Measurements from ENCODE around the gene IRS1. TPM values are rescaled to one million over a fixed set of nuclear protein-coding genes. Genes with fewer than 3 reads are reported as not detected.

IRS1 gene
- polyA plus RNA-seq, 1 donor (not counting 4 experiments of a cell fraction or from before 2014, with no cell fraction given), result 11.2 TPM

DNA sequence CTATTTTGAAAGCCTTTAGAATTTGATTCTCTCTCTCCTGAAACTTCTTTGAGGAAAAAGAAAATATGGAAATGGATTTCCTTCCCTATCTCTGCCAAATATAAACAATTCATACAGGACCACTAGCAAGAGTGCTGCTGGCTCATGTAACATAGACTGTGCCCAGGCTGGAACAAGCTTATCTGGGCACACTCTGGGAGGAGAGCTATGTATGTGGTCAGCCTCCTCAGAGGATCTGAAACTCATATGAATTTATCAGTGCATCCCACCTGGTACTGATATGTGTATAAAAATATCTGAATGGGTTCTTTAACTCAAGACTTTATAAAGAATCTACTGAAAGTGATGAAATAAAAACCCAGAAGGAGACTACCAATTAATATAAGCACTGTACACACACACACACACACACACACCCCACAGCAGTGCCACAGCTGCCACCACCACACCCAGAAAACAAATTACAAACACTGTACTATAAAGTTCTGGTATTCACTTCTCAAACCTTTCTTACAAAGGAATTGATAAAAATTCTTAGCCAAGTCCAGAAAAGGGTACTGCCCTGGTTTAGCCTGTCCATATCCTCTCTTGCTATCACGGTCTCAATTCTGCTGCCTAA is 115.6 kb downstream of the IRS1 start:
- no peaks in the 10 kb centered on the region for H3K9me1 ChIP-seq (ENCODE audit: control insufficient read depth, extremely low read depth, insufficient read depth, low read length)
- H3K36me3 ChIP-seq (ENCODE audit: control insufficient read depth in 2 of 2, extremely low read depth in 1 of 2, insufficient read depth in 2 of 2, low read length in 2 of 2), result no peaks in the 10 kb centered on the region
- no peaks in the 10 kb centered on the region for H3K27me3 ChIP-seq (ENCODE audit: control insufficient read depth, extremely low read depth, insufficient read depth, low read length)
- no peak overlapping the region for H3K4me3 ChIP-seq (ENCODE audit: control insufficient read depth in 2 of 3, extremely low read depth in 1 of 3, insufficient read depth in 2 of 3, low read depth in 1 of 3, low read length in 3 of 3)
- no peaks in the 10 kb centered on the region for H3K79me2 ChIP-seq (ENCODE audit: control insufficient read depth, insufficient read depth, low read length)
- no peak overlapping the region for H3K27ac ChIP-seq (ENCODE audit: control insufficient read depth, insufficient read depth, low read length)
- no peak for DNase-seq (ENCODE audit: low read depth, low spot score)
- TF ChIP-seq, protein P1, sequence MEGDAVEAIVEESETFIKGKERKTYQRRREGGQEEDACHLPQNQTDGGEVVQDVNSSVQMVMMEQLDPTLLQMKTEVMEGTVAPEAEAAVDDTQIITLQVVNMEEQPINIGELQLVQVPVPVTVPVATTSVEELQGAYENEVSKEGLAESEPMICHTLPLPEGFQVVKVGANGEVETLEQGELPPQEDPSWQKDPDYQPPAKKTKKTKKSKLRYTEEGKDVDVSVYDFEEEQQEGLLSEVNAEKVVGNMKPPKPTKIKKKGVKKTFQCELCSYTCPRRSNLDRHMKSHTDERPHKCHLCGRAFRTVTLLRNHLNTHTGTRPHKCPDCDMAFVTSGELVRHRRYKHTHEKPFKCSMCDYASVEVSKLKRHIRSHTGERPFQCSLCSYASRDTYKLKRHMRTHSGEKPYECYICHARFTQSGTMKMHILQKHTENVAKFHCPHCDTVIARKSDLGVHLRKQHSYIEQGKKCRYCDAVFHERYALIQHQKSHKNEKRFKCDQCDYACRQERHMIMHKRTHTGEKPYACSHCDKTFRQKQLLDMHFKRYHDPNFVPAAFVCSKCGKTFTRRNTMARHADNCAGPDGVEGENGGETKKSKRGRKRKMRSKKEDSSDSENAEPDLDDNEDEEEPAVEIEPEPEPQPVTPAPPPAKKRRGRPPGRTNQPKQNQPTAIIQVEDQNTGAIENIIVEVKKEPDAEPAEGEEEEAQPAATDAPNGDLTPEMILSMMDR (optimal IDR thresholded peaks at IDR 0.05 in 1 of 3, IDR thresholded peaks at IDR 0.05 in 1 of 3, conservative IDR thresholded peaks at IDR 0.05 in 1 of 3; ENCODE audit: extremely low read depth in 1 of 3, insufficient read depth in 2 of 3, low read length in 3 of 3), result no peak
- no peak for TF ChIP-seq EZH2 (IDR thresholded peaks at IDR 0.05; ENCODE audit: low read length)
- H3K4me1 ChIP-seq (ENCODE audit: control insufficient read depth, extremely low read depth, insufficient read depth, low read length), result peaks cover 19% of the 10 kb centered on the region
- FAIRE-seq, result peak; percentile 55
- H3K9me3 ChIP-seq (ENCODE audit: control insufficient read depth, low read depth, low read length), result no peaks in the 10 kb centered on the region
- H3K9ac ChIP-seq (ENCODE audit: control insufficient read depth, extremely low read depth, insufficient read depth, low read length), result no peak overlapping the region
- no peaks in the 10 kb centered on the region for H4K20me1 ChIP-seq (ENCODE audit: control insufficient read depth, extremely low read depth, insufficient read depth, low read length)
- dilution Hi-C loops (cut with MboI; ENCODE audit: extremely low pct_ligation_motif_present, low sequenced_read_pairs), result no loop called here
- no peak overlapping the region for H2AFZ ChIP-seq (ENCODE audit: control insufficient read depth, low read length)
- H3K4me2 ChIP-seq (ENCODE audit: control insufficient read depth, extremely low read depth, insufficient read depth, low read depth, low read length), result no peak overlapping the region

DNA sequence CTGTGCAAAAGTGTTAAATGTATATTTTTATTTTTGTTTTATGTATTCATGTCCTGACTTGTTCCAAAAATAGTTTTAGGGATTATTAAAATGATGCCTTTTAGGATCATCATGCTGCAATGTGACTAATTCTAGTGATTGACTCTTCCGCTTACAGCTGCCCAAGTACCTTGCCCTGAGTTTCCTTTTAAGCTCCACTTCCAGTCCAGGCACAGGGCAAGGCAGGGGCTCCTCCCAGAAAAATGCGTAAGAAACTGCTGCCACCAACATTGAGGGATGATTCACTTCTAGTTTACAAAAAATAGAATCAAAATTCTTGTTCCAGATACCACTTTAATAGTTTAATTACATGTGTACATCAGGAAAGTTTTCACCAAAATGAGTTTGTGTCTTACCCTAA is 116.4 kb downstream of the IRS1 start:
- H3K36me3 ChIP-seq (ENCODE audit: control insufficient read depth in 2 of 2, extremely low read depth in 1 of 2, insufficient read depth in 2 of 2, low read length in 2 of 2), result no peaks in the 10 kb centered on the region
- no peaks in the 10 kb centered on the region for H3K9me1 ChIP-seq (ENCODE audit: control insufficient read depth, extremely low read depth, insufficient read depth, low read length)
- no peaks in the 10 kb centered on the region for H4K20me1 ChIP-seq (ENCODE audit: control insufficient read depth, extremely low read depth, insufficient read depth, low read length)
- dilution Hi-C loops (cut with MboI; ENCODE audit: extremely low pct_ligation_motif_present, low sequenced_read_pairs), result no loop called here
- DNase-seq (ENCODE audit: low read depth, low spot score) (peak; percentile 88), FAIRE-seq (peak; percentile 91)
- H3K79me2 ChIP-seq (ENCODE audit: control insufficient read depth, insufficient read depth, low read length), result no peaks in the 10 kb centered on the region
- no peak overlapping the region for H3K4me3 ChIP-seq (ENCODE audit: control insufficient read depth in 2 of 3, extremely low read depth in 1 of 3, insufficient read depth in 2 of 3, low read depth in 1 of 3, low read length in 3 of 3)
- H2AFZ ChIP-seq (ENCODE audit: control insufficient read depth, low read length), result peak overlapping the region; percentile 37
- H3K27ac ChIP-seq (ENCODE audit: control insufficient read depth, insufficient read depth, low read length), result peak overlapping the region; percentile 67
- no peaks in the 10 kb centered on the region for H3K9me3 ChIP-seq (ENCODE audit: control insufficient read depth, low read depth, low read length)
- H3K27me3 ChIP-seq (ENCODE audit: control insufficient read depth, extremely low read depth, insufficient read depth, low read length), result no peaks in the 10 kb centered on the region
- peaks cover 19% of the 10 kb centered on the region for H3K4me1 ChIP-seq (ENCODE audit: control insufficient read depth, extremely low read depth, insufficient read depth, low read length)
- TF ChIP-seq, protein P1 (optimal IDR thresholded peaks at IDR 0.05 in 1 of 3, IDR thresholded peaks at IDR 0.05 in 1 of 3, conservative IDR thresholded peaks at IDR 0.05 in 1 of 3; ENCODE audit: extremely low read depth in 1 of 3, insufficient read depth in 2 of 3, low read length in 3 of 3), result no peak
- TF ChIP-seq EZH2 (IDR thresholded peaks at IDR 0.05; ENCODE audit: low read length), result no peak
- H3K4me2 ChIP-seq (ENCODE audit: control insufficient read depth, extremely low read depth, insufficient read depth, low read depth, low read length), result peak overlapping the region; percentile 71
- no peak overlapping the region for H3K9ac ChIP-seq (ENCODE audit: control insufficient read depth, extremely low read depth, insufficient read depth, low read length)

Other genes starting within 250 kb of the IRS1 start
- 22.1 to 27.8 TPM (median 22.8 TPM) in 3 replicates for gene RHBDD1, start 36.2 kb upstream of the IRS1 start, polyA plus RNA-seq

Measured in keratinocyte (primary cell).